Tibial nerve (tissue), 4 donors: ENCODE measurements around the gene SYDE2.

Experiments
- EP300 ChIP-seq, 2 donors: sonication (generic); formaldehyde crosslinking; IDR thresholded peaks; one replicate each; pipeline ENCODE4 v1.6.1; 2017; ENCODE audit warnings: antibody characterized with exemption in 2 of 2, mild to moderate bottlenecking in 1 of 2
- POLR2A ChIP-seq, 2 donors: fragments of 450-650 bp; IDR thresholded peaks; one replicate each; pipeline ENCODE4 v1.6.1; 2017; ENCODE audit warnings: antibody characterized with exemption in 2 of 2, mild to moderate bottlenecking in 2 of 2, moderate library complexity in 2 of 2
- TF ChIP-seq, protein P1 (sequence below), 5 experiments: fragments of 200-600 bp in 3 of 5; fragments of 450-650 bp in 2 of 5; sonication (generic) in 3 of 5; IDR thresholded peaks; one replicate each; pipeline ENCODE4 v1.5.1; 2016 to 2019; ENCODE audit warnings: antibody characterized with exemption in 5 of 5, mild to moderate bottlenecking in 3 of 5, moderate library complexity in 2 of 5

GRCh38 chr1:85153149-85153891 is 47.5 kb downstream of the SYDE2 start:
- TF ChIP-seq, protein P1, sequence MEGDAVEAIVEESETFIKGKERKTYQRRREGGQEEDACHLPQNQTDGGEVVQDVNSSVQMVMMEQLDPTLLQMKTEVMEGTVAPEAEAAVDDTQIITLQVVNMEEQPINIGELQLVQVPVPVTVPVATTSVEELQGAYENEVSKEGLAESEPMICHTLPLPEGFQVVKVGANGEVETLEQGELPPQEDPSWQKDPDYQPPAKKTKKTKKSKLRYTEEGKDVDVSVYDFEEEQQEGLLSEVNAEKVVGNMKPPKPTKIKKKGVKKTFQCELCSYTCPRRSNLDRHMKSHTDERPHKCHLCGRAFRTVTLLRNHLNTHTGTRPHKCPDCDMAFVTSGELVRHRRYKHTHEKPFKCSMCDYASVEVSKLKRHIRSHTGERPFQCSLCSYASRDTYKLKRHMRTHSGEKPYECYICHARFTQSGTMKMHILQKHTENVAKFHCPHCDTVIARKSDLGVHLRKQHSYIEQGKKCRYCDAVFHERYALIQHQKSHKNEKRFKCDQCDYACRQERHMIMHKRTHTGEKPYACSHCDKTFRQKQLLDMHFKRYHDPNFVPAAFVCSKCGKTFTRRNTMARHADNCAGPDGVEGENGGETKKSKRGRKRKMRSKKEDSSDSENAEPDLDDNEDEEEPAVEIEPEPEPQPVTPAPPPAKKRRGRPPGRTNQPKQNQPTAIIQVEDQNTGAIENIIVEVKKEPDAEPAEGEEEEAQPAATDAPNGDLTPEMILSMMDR (IDR thresholded peaks at IDR 0.05): no peak
- TF ChIP-seq EP300 (IDR thresholded peaks at IDR 0.05): no peak
- TF ChIP-seq POLR2A (IDR thresholded peaks at IDR 0.05): no peak
